Ascending aorta (tissue), 2 donors: ENCODE measurements around the gene MRPS21. TPM values are rescaled to one million over a fixed set of nuclear protein-coding genes. Genes with fewer than 3 reads are reported as not detected.
A peak's percentile ranks its signal among the peaks of the same experiment; 100 is the strongest.

ENCODE experiments used
- DNase-seq, 2 donors: peaks; one replicate each; pipeline ENCODE4 v3.0.0-alpha.2; 2019; ENCODE audit warnings: low spot score in 2 of 2
- H3K27ac ChIP-seq, 2 donors: fragments of 200-600 bp; sonication (generic); one replicate each; pipeline ENCODE4 v1.5.1; 2016 to 2017; ENCODE audit warnings: mild to moderate bottlenecking in 1 of 2
- H3K27me3 ChIP-seq: fragments of 200-600 bp; sonication (generic); one replicate; pipeline ENCODE4 v1.5.1; 2017
- H3K36me3 ChIP-seq, 2 donors: fragments of 200-600 bp; sonication (generic); one replicate each; pipeline ENCODE4 v1.5.1; 2016
- H3K4me1 ChIP-seq, 2 donors: fragments of 200-600 bp; sonication (generic); one replicate each; pipeline ENCODE4 v1.5.1; 2016 to 2017; ENCODE audit warnings: mild to moderate bottlenecking in 1 of 2
- H3K4me3 ChIP-seq, 2 donors: fragments of 200-600 bp; sonication (generic); one replicate each; pipeline ENCODE4 v1.5.1; 2016 to 2017; ENCODE audit warnings: mild to moderate bottlenecking in 1 of 2
- H3K9me3 ChIP-seq, 2 donors: fragments of 200-600 bp; sonication (generic); one replicate each; pipeline ENCODE4 v1.5.1; 2016
- CTCF ChIP-seq, 3 experiments: fragments of 200-600 bp in 2 of 3; fragments of 450-650 bp in 1 of 3; sonication (generic) in 2 of 3; IDR thresholded peaks; one replicate each; pipeline ENCODE4 v1.5.1; 2016 to 2019; ENCODE audit warnings: antibody characterized with exemption in 3 of 3, mild to moderate bottlenecking in 1 of 3, moderate library complexity in 1 of 3
- intact Hi-C: fragments of 100-400 bp; cut with DNase I; formaldehyde crosslinking; loops from one replicate; pipeline ENCODE4 v1.15.1; 2023
- total RNA-seq: library from RNA; depleted of rRNA; stranded (reverse); fragments of >200 nt; gene quantifications from one replicate; pipeline ENCODE4 v1.1.0, GENCODE V29; 2016

Gene MRPS21
- total RNA-seq, 1 donor from 2014 or later = 17.1 TPM

GRCh38 chr1:150283260-150283659 lies 10.4 kb upstream of the MRPS21 start:
- Histone ChIP-seq H3K9me3 (no peaks in the 10 kb centered on the region), H3K27ac (peak overlapping the region; percentile 66 to 92), H3K27me3 (no peaks in the 10 kb centered on the region), H3K4me1 (peaks cover 0 to 18% of the 10 kb centered on the region in 2 donors), H3K4me3 (peak overlapping the region; percentile 67 to 85), H3K36me3 (peaks cover 4 to 8% of the 10 kb centered on the region in 2 donors)
- no peak for DNase-seq
- intact Hi-C loops = loop anchor here (5.0 kb wide), 2 partner anchors 39 to 216 kb away; partner anchors contain the start of genes PRPF3 and VPS45
- no peak for TF ChIP-seq CTCF (IDR thresholded peaks at IDR 0.05)

GRCh38 chr1:150288382-150288781 lies 5.3 kb upstream of the MRPS21 start:
- no peaks in the 10 kb centered on the region for H3K9me3 ChIP-seq
- peaks cover 0 to 5% of the 10 kb centered on the region in 2 donors for H3K4me1 ChIP-seq
- intact Hi-C loops = no loop called here
- peaks cover 4 to 8% of the 10 kb centered on the region in 2 donors for H3K36me3 ChIP-seq
- H3K4me3 ChIP-seq = no peak overlapping the region
- no peaks in the 10 kb centered on the region for H3K27me3 ChIP-seq
- DNase-seq = no peak
- TF ChIP-seq CTCF (IDR thresholded peaks at IDR 0.05) = no peak
- H3K27ac ChIP-seq = no peak overlapping the region

GRCh38 chr1:150288822-150289221 lies 4.8 kb upstream of the MRPS21 start:
- TF ChIP-seq CTCF (IDR thresholded peaks at IDR 0.05) = no peak
- no peak for DNase-seq
- intact Hi-C loops = no loop called here
- H3K4me1 ChIP-seq = peaks cover 0 to 3% of the 10 kb centered on the region in 2 donors
- no peak overlapping the region for H3K4me3 ChIP-seq
- peaks cover 4 to 8% of the 10 kb centered on the region in 2 donors for H3K36me3 ChIP-seq
- no peaks in the 10 kb centered on the region for H3K27me3 ChIP-seq
- no peak overlapping the region for H3K27ac ChIP-seq
- H3K9me3 ChIP-seq = no peaks in the 10 kb centered on the region

GRCh38 chr1:150295476-150295875 lies 1.8 kb downstream of the MRPS21 start:
- H3K27ac ChIP-seq = no peak overlapping the region
- DNase-seq = no peak
- H3K9me3 ChIP-seq = no peaks in the 10 kb centered on the region
- TF ChIP-seq CTCF (IDR thresholded peaks at IDR 0.05) = no peak
- intact Hi-C loops = no loop called here
- peaks cover 3 to 8% of the 10 kb centered on the region in 2 donors for H3K4me1 ChIP-seq
- peaks cover 4 to 8% of the 10 kb centered on the region in 2 donors for H3K36me3 ChIP-seq
- H3K4me3 ChIP-seq = no peak overlapping the region
- no peaks in the 10 kb centered on the region for H3K27me3 ChIP-seq

GRCh38 chr1:150299716-150300115 lies 6.1 kb downstream of the MRPS21 start:
- no peak for TF ChIP-seq CTCF (IDR thresholded peaks at IDR 0.05)
- Histone ChIP-seq H3K27me3 (no peaks in the 10 kb centered on the region), H3K36me3 (peaks cover 16 to 36% of the 10 kb centered on the region in 2 donors), H3K4me3 (no peak overlapping the region), H3K27ac (no peak overlapping the region), H3K9me3 (no peaks in the 10 kb centered on the region), H3K4me1 (peaks cover 0 to under 1% of the 10 kb centered on the region in 2 donors)
- no peak for DNase-seq
- intact Hi-C loops = no loop called here

- no peak for DNase-seq
- H3K4me3 ChIP-seq = no peak overlapping the region
- H3K36me3 ChIP-seq = peaks cover 16 to 44% of the 10 kb centered on the region in 2 donors
- no peak overlapping the region for H3K27ac ChIP-seq
- no peak for TF ChIP-seq CTCF (IDR thresholded peaks at IDR 0.05)
- intact Hi-C loops = no loop called here
- H3K9me3 ChIP-seq = no peaks in the 10 kb centered on the region
- H3K27me3 ChIP-seq = no peaks in the 10 kb centered on the region
- no peaks in the 10 kb centered on the region for H3K4me1 ChIP-seq
These were observed 8.7 kb downstream of the MRPS21 start for GRCh38 chr1:150302338-150302737.
